ENCODE results near the gene SUSD3. TPM values are rescaled to one million over a fixed set of nuclear protein-coding genes. Genes with fewer than 3 reads are reported as not detected.

SUSD3 gene
- polyA plus RNA-seq, 1 donor from 2014 or later: 96.3 TPM

GRCh38 chr9:93086447-93087224 lies 28.1 kb downstream of the SUSD3 start:
- Mint-ChIP-seq H3K4me3 (no peak overlapping the region), H3K36me3 (peaks cover 8% of the 10 kb centered on the region), H3K27me3 (no peaks in the 10 kb centered on the region), H3K4me1 (peaks cover 3 to 23% (median 21%) of the 10 kb centered on the region in 3 donors), H3K27ac (no peak overlapping the region), H3K9me3 (peaks cover 0 to 1% (median 0%) of the 10 kb centered on the region in 3 donors)

- peak overlapping the region in 2 of 3 donors; percentile 42 to 43 for H3K27ac Mint-ChIP-seq
- peaks cover 15 to 37% (median 34%) of the 10 kb centered on the region in 3 donors for H3K4me1 Mint-ChIP-seq
- H3K36me3 Mint-ChIP-seq: peaks cover 8% of the 10 kb centered on the region
- H3K27me3 Mint-ChIP-seq: no peaks in the 10 kb centered on the region
- H3K9me3 Mint-ChIP-seq: peaks cover 0 to 1% (median 0%) of the 10 kb centered on the region in 3 donors
- no peak overlapping the region for H3K4me3 Mint-ChIP-seq
Measured at GRCh38 chr9:93087971-93088655, 29.6 kb downstream of the SUSD3 start.

GRCh38 chr9:93088656-93089015 lies 30.1 kb downstream of the SUSD3 start:
- Mint-ChIP-seq H3K27ac (peak overlapping the region in 1 of 3 donors; percentile 43), H3K4me3 (no peak overlapping the region), H3K36me3 (peaks cover 7% of the 10 kb centered on the region), H3K4me1 (peaks cover 20 to 39% (median 39%) of the 10 kb centered on the region in 3 donors), H3K9me3 (peaks cover 0 to under 1% (median 0%) of the 10 kb centered on the region in 3 donors), H3K27me3 (no peaks in the 10 kb centered on the region)

- H3K9me3 Mint-ChIP-seq: no peaks in the 10 kb centered on the region
- no peak overlapping the region for H3K4me3 Mint-ChIP-seq
- peaks cover 6% of the 10 kb centered on the region for H3K36me3 Mint-ChIP-seq
- peak overlapping the region in 1 of 3 donors; percentile 43 for H3K27ac Mint-ChIP-seq
- H3K27me3 Mint-ChIP-seq: no peaks in the 10 kb centered on the region
- peaks cover 24 to 43% (median 40%) of the 10 kb centered on the region in 3 donors for H3K4me1 Mint-ChIP-seq
Measured at GRCh38 chr9:93089024-93089423, 30.5 kb downstream of the SUSD3 start.

- Mint-ChIP-seq H3K36me3 (peaks cover 6% of the 10 kb centered on the region), H3K9me3 (no peaks in the 10 kb centered on the region), H3K27ac (peak overlapping the region in 2 of 3 donors; percentile 20 to 97), H3K4me3 (peak overlapping the region in 2 of 4 donors; percentile 22 to 39), H3K27me3 (no peaks in the 10 kb centered on the region), H3K4me1 (peaks cover 29 to 47% (median 44%) of the 10 kb centered on the region in 3 donors)
Measured at GRCh38 chr9:93089481-93089991, 31.0 kb downstream of the SUSD3 start.

- H3K36me3 Mint-ChIP-seq: peaks cover 6% of the 10 kb centered on the region
- peak overlapping the region in 3 of 4 donors; percentile 1 to 39 (median 3) for H3K4me3 Mint-ChIP-seq
- peaks cover 33 to 51% (median 48%) of the 10 kb centered on the region in 3 donors for H3K4me1 Mint-ChIP-seq
- H3K27ac Mint-ChIP-seq: peak overlapping the region in 1 of 3 donors; percentile 97
- no peaks in the 10 kb centered on the region for H3K9me3 Mint-ChIP-seq
- no peaks in the 10 kb centered on the region for H3K27me3 Mint-ChIP-seq
Measured at GRCh38 chr9:93090091-93090655, 31.7 kb downstream of the SUSD3 start.

- H3K27me3 Mint-ChIP-seq: no peaks in the 10 kb centered on the region
- H3K4me3 Mint-ChIP-seq: peak overlapping the region in 2 of 4 donors; percentile 17 to 59
- H3K36me3 Mint-ChIP-seq: no peaks in the 10 kb centered on the region
- no peaks in the 10 kb centered on the region for H3K9me3 Mint-ChIP-seq
- peak overlapping the region in 1 of 3 donors; percentile 97 for H3K27ac Mint-ChIP-seq
- H3K4me1 Mint-ChIP-seq: peaks cover 33 to 51% (median 48%) of the 10 kb centered on the region in 3 donors
Measured at GRCh38 chr9:93091056-93091452, 32.6 kb downstream of the SUSD3 start.

- Mint-ChIP-seq H3K27me3 (no peaks in the 10 kb centered on the region), H3K27ac (peak overlapping the region in 2 of 3 donors; percentile 25 to 97), H3K4me1 (peaks cover 33 to 51% (median 48%) of the 10 kb centered on the region in 3 donors), H3K36me3 (no peaks in the 10 kb centered on the region), H3K4me3 (peak overlapping the region in 2 of 4 donors; percentile 17 to 59), H3K9me3 (no peaks in the 10 kb centered on the region)
Measured at GRCh38 chr9:93091453-93092081, 33.1 kb downstream of the SUSD3 start.

- peaks cover 39 to 57% (median 51%) of the 10 kb centered on the region in 3 donors for H3K4me1 Mint-ChIP-seq
Measured at GRCh38 chr9:93092251-93092991, 33.9 kb downstream of the SUSD3 start.

GRCh38 chr9:93093127-93093876 lies 34.8 kb downstream of the SUSD3 start:
- no peaks in the 10 kb centered on the region for H3K9me3 Mint-ChIP-seq
- H3K36me3 Mint-ChIP-seq: no peaks in the 10 kb centered on the region
- H3K27me3 Mint-ChIP-seq: no peaks in the 10 kb centered on the region
- peak overlapping the region; percentile 52 to 99 (median 97) for H3K27ac Mint-ChIP-seq
- H3K4me1 Mint-ChIP-seq: peaks cover 45 to 63% (median 59%) of the 10 kb centered on the region in 3 donors
- peak overlapping the region; percentile 35 to 92 (median 84) for H3K4me3 Mint-ChIP-seq

More at GRCh38 chr9:93092251-93092991, 33.9 kb downstream of the SUSD3 start:
- peak overlapping the region; percentile 35 to 97 (median 52) for H3K27ac Mint-ChIP-seq
- H3K36me3 Mint-ChIP-seq: no peaks in the 10 kb centered on the region
- peak overlapping the region; percentile 54 to 92 (median 83) for H3K4me3 Mint-ChIP-seq
- no peaks in the 10 kb centered on the region for H3K27me3 Mint-ChIP-seq
- no peaks in the 10 kb centered on the region for H3K9me3 Mint-ChIP-seq

GRCh38 chr9:93093877-93094657 lies 35.6 kb downstream of the SUSD3 start:
- no peaks in the 10 kb centered on the region for H3K27me3 Mint-ChIP-seq

GRCh38 chr9:93094658-93095204 lies 36.2 kb downstream of the SUSD3 start:
- H3K36me3 Mint-ChIP-seq: no peaks in the 10 kb centered on the region
- peak overlapping the region; percentile 97 to 100 (median 99) for H3K27ac Mint-ChIP-seq
- peaks cover 50 to 61% (median 60%) of the 10 kb centered on the region in 3 donors for H3K4me1 Mint-ChIP-seq
- H3K9me3 Mint-ChIP-seq: no peaks in the 10 kb centered on the region
- peak overlapping the region; percentile 87 to 96 (median 93) for H3K4me3 Mint-ChIP-seq
- no peaks in the 10 kb centered on the region for H3K27me3 Mint-ChIP-seq

More at GRCh38 chr9:93093877-93094657, 35.6 kb downstream of the SUSD3 start:
- H3K36me3 Mint-ChIP-seq: no peaks in the 10 kb centered on the region
- no peaks in the 10 kb centered on the region for H3K9me3 Mint-ChIP-seq
- peak overlapping the region; percentile 97 to 100 (median 99) for H3K27ac Mint-ChIP-seq
- H3K4me3 Mint-ChIP-seq: peak overlapping the region; percentile 70 to 94 (median 90)
- H3K4me1 Mint-ChIP-seq: peaks cover 47 to 65% (median 62%) of the 10 kb centered on the region in 3 donors

All from IgD-negative memory B cell (primary cell).